SJCRH30 (cell line): Measurements from ENCODE around the gene MTUS2. TPM values are rescaled to one million over a fixed set of nuclear protein-coding genes. Genes with fewer than 3 reads are reported as not detected.

Source experiments
- DNase-seq, 2 experiments: peaks; one replicate each; pipeline ENCODE4 v3.0.0-alpha.2; 2015 to 2020
- H3K27ac ChIP-seq: fragments of 250-450 bp; sonication (Bioruptor Pico); 2 replicates; pipeline ENCODE4 v1.5.1; 2020; ENCODE audit warnings: mild to moderate bottlenecking, moderate library complexity
- H3K27me3 ChIP-seq: fragments of 250-450 bp; sonication (Bioruptor Pico); 2 replicates; pipeline ENCODE4 v1.5.1; 2020; ENCODE audit warnings: mild to moderate bottlenecking, moderate library complexity
- H3K36me3 ChIP-seq: fragments of 250-450 bp; sonication (Bioruptor Pico); 2 replicates; pipeline ENCODE4 v1.5.1; 2020; ENCODE audit warnings: mild to moderate bottlenecking, moderate library complexity
- H3K4me1 ChIP-seq: fragments of 250-450 bp; sonication (Bioruptor Pico); 2 replicates; pipeline ENCODE4 v1.5.1; 2020; ENCODE audit warnings: mild to moderate bottlenecking, moderate library complexity
- H3K4me3 ChIP-seq: fragments of 250-450 bp; sonication (Bioruptor Pico); 2 replicates; pipeline ENCODE4 v1.5.1; 2020; ENCODE audit warnings: mild to moderate bottlenecking, moderate library complexity
- H3K9me3 ChIP-seq: fragments of 250-450 bp; sonication (Bioruptor Pico); replicated peaks from 2 replicates; pipeline ENCODE4 v1.5.1; 2020; ENCODE audit warnings: mild to moderate bottlenecking, moderate library complexity
- total RNA-seq: library from RNA; depleted of rRNA; stranded (reverse); fragments of >200 nt; shearing (Covaris generic); gene quantifications from 2 replicates; pipeline ENCODE4 v1.2.3, GENCODE V29; 2014; rRNA removed

Gene MTUS2
- total RNA-seq, 1 experiment from 2014 or later: 2.4 TPM

DNA sequence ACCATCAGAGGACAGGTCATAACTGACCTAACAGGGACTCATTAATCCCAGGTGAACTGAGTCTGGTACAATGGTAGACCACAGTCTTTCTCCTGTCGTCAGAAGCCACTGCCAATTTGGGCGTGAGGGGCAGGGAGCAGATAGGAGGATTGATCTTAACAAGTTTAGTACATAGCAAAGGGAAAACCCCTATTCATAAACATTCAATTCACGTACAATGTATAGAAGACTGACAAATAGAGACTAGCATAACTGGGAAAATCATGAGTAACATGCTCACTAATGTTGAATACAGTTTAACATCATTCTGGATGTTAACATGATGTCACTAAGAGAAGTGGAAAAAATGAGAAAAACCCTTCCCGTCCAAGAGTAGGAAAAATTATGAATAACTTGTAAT lies 721.3 kb downstream of the MTUS2 start:
- no peaks in the 10 kb centered on the region for H3K9me3 ChIP-seq
- no peak overlapping the region for H3K27ac ChIP-seq
- peaks cover 16% of the 10 kb centered on the region for H3K36me3 ChIP-seq
- DNase-seq: no peak
- H3K4me3 ChIP-seq: no peak overlapping the region
- no peaks in the 10 kb centered on the region for H3K27me3 ChIP-seq
- no peaks in the 10 kb centered on the region for H3K4me1 ChIP-seq

GRCh38 chr13:29542381-29542780 lies 722.2 kb downstream of the MTUS2 start:
- no peaks in the 10 kb centered on the region for H3K27me3 ChIP-seq
- no peaks in the 10 kb centered on the region for H3K4me1 ChIP-seq
- H3K4me3 ChIP-seq: no peak overlapping the region
- no peaks in the 10 kb centered on the region for H3K9me3 ChIP-seq
- H3K36me3 ChIP-seq: peaks cover 16% of the 10 kb centered on the region
- no peak overlapping the region for H3K27ac ChIP-seq
- no peak for DNase-seq

- peak; percentile 13 to 18 for DNase-seq
Observed at GRCh38 chr13:29543230-29544215, 723.4 kb downstream of the MTUS2 start.

DNA sequence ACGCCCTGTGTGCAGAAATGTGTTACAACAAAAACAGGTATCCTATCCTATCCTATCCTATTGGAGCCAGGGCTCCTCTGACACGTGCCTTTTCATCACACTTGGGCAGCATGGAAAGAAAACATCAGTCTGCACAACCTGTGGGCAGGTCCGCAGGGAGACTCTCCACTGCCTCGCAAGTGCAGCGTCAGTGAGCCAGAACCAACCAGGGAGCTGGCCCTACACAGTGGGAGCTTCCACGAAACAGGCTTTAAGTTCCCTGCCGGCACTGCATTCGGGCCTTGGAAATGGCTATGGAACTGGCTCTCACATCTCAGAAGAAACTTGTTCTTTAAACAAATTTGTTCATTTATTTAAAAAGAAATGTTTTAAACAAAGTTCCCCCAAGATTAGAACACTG lies 725.8 kb downstream of the MTUS2 start:
- DNase-seq: no peak
- H3K4me3 ChIP-seq: no peak overlapping the region
- H3K9me3 ChIP-seq: no peaks in the 10 kb centered on the region
- H3K4me1 ChIP-seq: no peaks in the 10 kb centered on the region
- H3K36me3 ChIP-seq: peaks cover 35% of the 10 kb centered on the region
- no peaks in the 10 kb centered on the region for H3K27me3 ChIP-seq
- H3K27ac ChIP-seq: no peak overlapping the region

More at GRCh38 chr13:29543230-29544215, 723.4 kb downstream of the MTUS2 start:
- no peak overlapping the region for H3K4me3 ChIP-seq
- no peaks in the 10 kb centered on the region for H3K9me3 ChIP-seq
- H3K36me3 ChIP-seq: peaks cover 16% of the 10 kb centered on the region
- H3K27me3 ChIP-seq: no peaks in the 10 kb centered on the region
- H3K4me1 ChIP-seq: no peaks in the 10 kb centered on the region
- no peak overlapping the region for H3K27ac ChIP-seq

- no peaks in the 10 kb centered on the region for H3K27me3 ChIP-seq
- no peaks in the 10 kb centered on the region for H3K4me1 ChIP-seq
- H3K4me3 ChIP-seq: no peak overlapping the region
- H3K9me3 ChIP-seq: no peaks in the 10 kb centered on the region
- peaks cover 40% of the 10 kb centered on the region for H3K36me3 ChIP-seq
- H3K27ac ChIP-seq: no peak overlapping the region
- DNase-seq: no peak
Observed at GRCh38 chr13:29546662-29547061, 726.5 kb downstream of the MTUS2 start.

GRCh38 chr13:29547153-29547552 lies 727.0 kb downstream of the MTUS2 start:
- Histone ChIP-seq H3K9me3 (no peaks in the 10 kb centered on the region), H3K27ac (no peak overlapping the region), H3K27me3 (no peaks in the 10 kb centered on the region), H3K36me3 (peaks cover 45% of the 10 kb centered on the region), H3K4me3 (no peak overlapping the region), H3K4me1 (no peaks in the 10 kb centered on the region)
- no peak for DNase-seq

GRCh38 chr13:29548722-29549121 lies 728.6 kb downstream of the MTUS2 start:
- Histone ChIP-seq H3K27me3 (no peaks in the 10 kb centered on the region), H3K36me3 (peaks cover 60% of the 10 kb centered on the region), H3K4me3 (no peak overlapping the region), H3K4me1 (no peaks in the 10 kb centered on the region), H3K27ac (no peak overlapping the region), H3K9me3 (no peaks in the 10 kb centered on the region)
- no peak for DNase-seq

GRCh38 chr13:29550430-29550988 lies 730.4 kb downstream of the MTUS2 start:
- Histone ChIP-seq H3K4me1 (no peaks in the 10 kb centered on the region), H3K36me3 (peaks cover 53% of the 10 kb centered on the region), H3K4me3 (no peak overlapping the region), H3K27ac (no peak overlapping the region), H3K9me3 (no peaks in the 10 kb centered on the region), H3K27me3 (no peaks in the 10 kb centered on the region)
- no peak for DNase-seq

DNA sequence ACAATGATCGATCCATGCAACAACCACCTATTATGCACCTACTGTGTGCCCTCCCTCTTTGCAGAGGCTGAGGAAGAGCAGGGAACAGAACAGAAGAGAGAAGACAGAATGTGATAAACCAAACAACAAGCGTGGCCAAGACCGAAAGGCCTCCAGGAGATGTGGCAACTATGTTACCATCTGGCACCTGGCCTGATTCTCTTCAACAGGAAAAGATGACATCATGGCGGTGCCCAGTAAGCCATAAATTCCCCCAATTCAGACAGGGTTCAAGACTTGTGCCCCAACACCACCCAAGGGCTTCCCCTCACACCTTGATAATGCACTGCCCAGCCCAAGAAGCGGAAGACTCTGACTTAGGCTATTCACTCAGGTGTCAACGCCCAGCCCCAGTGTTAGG lies 731.1 kb downstream of the MTUS2 start:
- no peak overlapping the region for H3K4me3 ChIP-seq
- H3K4me1 ChIP-seq: no peaks in the 10 kb centered on the region
- H3K27me3 ChIP-seq: no peaks in the 10 kb centered on the region
- no peak for DNase-seq
- H3K9me3 ChIP-seq: no peaks in the 10 kb centered on the region
- H3K27ac ChIP-seq: no peak overlapping the region
- H3K36me3 ChIP-seq: peaks cover 51% of the 10 kb centered on the region

Other genes with a start within 250 kb of the MTUS2 start
- 198 and 203 TPM in 2 replicates for gene POMP, start 161.2 kb upstream of the MTUS2 start, total RNA-seq
- 11.7 and 15.4 TPM in 2 replicates for gene SLC46A3, start 101.4 kb upstream of the MTUS2 start, total RNA-seq